ENCODE data around the gene CATSPERZ. TPM values are rescaled to one million over a fixed set of nuclear protein-coding genes. Genes with fewer than 3 reads are reported as not detected.

Gene CATSPERZ
- total and polyA plus RNA-seq, 9 of the 15 experiments (the other 6 are each of a cell fraction or from before 2014, with no cell fraction given): 0.86 to 8.5 (median 3.5) TPM

- no peak for TF ChIP-seq STAT5A (IDR thresholded peaks at IDR 0.05; ENCODE audit: borderline replicate concordance, low read length)
- TF ChIP-seq MIER1 (IDR thresholded peaks at IDR 0.05; ENCODE audit: low read depth): 0 out of 2 replicates have a peak, but pooled peaks have one; percentile 40
- no peak for TF ChIP-seq MCM3 (IDR thresholded peaks at IDR 0.05)
- no peak for TF ChIP-seq PCBP2 (IDR thresholded peaks at IDR 0.05; ENCODE audit: low read depth, low read length, poor library complexity, severe bottlenecking)
- TF ChIP-seq CAMTA2 (CRISPR knock-in tag; conservative IDR thresholded peaks at IDR 0.05): no peak
- TF ChIP-seq ZNF707 (CRISPR knock-in tag; conservative IDR thresholded peaks at IDR 0.05): no peak
- peak; percentile 71 for TF ChIP-seq RBM39 (optimal IDR thresholded peaks at IDR 0.05; ENCODE audit: low read depth, low read length)
- peak; percentile 62; the same call in 1 of the 2 replicates for TF ChIP-seq HNRNPL (IDR thresholded peaks at IDR 0.05; ENCODE audit: low read depth, low read length)
- no peak for TF ChIP-seq NFATC3 (IDR thresholded peaks at IDR 0.05)
- TF ChIP-seq KDM2B (CRISPR knock-in tag; IDR thresholded peaks at IDR 0.05): no peak
- no peak for TF ChIP-seq SIRT6 (IDR thresholded peaks at IDR 0.05; ENCODE audit: low read depth, low read length)
- TF ChIP-seq, protein P1, sequence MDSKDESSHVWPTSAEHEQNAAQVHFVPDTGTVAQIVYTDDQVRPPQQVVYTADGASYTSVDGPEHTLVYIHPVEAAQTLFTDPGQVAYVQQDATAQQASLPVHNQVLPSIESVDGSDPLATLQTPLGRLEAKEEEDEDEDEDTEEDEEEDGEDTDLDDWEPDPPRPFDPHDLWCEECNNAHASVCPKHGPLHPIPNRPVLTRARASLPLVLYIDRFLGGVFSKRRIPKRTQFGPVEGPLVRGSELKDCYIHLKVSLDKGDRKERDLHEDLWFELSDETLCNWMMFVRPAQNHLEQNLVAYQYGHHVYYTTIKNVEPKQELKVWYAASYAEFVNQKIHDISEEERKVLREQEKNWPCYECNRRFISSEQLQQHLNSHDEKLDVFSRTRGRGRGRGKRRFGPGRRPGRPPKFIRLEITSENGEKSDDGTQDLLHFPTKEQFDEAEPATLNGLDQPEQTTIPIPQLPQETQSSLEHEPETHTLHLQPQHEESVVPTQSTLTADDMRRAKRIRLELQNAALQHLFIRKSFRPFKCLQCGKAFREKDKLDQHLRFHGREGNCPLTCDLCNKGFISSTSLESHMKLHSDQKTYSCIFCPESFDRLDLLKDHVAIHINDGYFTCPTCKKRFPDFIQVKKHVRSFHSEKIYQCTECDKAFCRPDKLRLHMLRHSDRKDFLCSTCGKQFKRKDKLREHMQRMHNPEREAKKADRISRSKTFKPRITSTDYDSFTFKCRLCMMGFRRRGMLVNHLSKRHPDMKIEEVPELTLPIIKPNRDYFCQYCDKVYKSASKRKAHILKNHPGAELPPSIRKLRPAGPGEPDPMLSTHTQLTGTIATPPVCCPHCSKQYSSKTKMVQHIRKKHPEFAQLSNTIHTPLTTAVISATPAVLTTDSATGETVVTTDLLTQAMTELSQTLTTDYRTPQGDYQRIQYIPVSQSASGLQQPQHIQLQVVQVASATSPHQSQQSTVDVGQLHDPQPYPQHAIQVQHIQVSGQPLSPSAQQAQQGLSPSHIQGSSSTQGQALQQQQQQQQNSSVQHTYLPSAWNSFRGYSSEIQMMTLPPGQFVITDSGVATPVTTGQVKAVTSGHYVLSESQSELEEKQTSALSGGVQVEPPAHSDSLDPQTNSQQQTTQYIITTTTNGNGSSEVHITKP (IDR thresholded peaks at IDR 0.05; ENCODE audit: partially characterized antibody): no peak
- no peak for TF ChIP-seq ZNF76 (CRISPR knock-in tag; IDR thresholded peaks at IDR 0.05; ENCODE audit: borderline replicate concordance)
- TF ChIP-seq, protein P2, sequence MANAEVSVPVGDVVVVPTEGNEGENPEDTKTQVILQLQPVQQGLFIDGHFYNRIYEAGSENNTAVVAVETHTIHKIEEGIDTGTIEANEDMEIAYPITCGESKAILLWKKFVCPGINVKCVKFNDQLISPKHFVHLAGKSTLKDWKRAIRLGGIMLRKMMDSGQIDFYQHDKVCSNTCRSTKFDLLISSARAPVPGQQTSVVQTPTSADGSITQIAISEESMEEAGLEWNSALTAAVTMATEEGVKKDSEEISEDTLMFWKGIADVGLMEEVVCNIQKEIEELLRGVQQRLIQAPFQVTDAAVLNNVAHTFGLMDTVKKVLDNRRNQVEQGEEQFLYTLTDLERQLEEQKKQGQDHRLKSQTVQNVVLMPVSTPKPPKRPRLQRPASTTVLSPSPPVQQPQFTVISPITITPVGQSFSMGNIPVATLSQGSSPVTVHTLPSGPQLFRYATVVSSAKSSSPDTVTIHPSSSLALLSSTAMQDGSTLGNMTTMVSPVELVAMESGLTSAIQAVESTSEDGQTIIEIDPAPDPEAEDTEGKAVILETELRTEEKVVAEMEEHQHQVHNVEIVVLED (CRISPR knock-in tag; IDR thresholded peaks at IDR 0.05): no peak
- TF ChIP-seq ETV1 (tag; conservative IDR thresholded peaks at IDR 0.05; ENCODE audit: low read depth): peak; percentile 35; the same call in 1 of the 2 replicates
- TF ChIP-seq EHMT2 (IDR thresholded peaks at IDR 0.05): no peak
- no peak for TF ChIP-seq CREB1 (IDR thresholded peaks at IDR 0.05)
- peak; percentile 58; the same call in 1 of the 2 replicates for TF ChIP-seq CREB1 (CRISPR knock-in tag; IDR thresholded peaks at IDR 0.05)
- no peak for TF ChIP-seq ZNF232 (CRISPR knock-in tag; IDR thresholded peaks at IDR 0.05)
- no peak for TF ChIP-seq ZNF398 (CRISPR knock-in tag; IDR thresholded peaks at IDR 0.05)
- no peak for TF ChIP-seq ETV5 (CRISPR knock-in tag; IDR thresholded peaks at IDR 0.05; ENCODE audit: low read depth)
- 0 out of 2 replicates have a peak, but pooled peaks have one; percentile 16 for TF ChIP-seq MAFK (IDR thresholded peaks at IDR 0.05; ENCODE audit: low read length)
Measured at GRCh38 chr11:64304316-64305072, 4.3 kb downstream of the CATSPERZ start (continued).
